Prostate gland (tissue), 1 donor: ENCODE data around the gene LYZL6.

Source experiments
- POLR2A ChIP-seq: fragments of 450-650 bp; IDR thresholded peaks from one replicate; pipeline ENCODE4 v1.6.1; 2016; ENCODE audit warnings: antibody characterized with exemption, mild to moderate bottlenecking
- POLR2AphosphoS5 ChIP-seq: sonication (generic); formaldehyde crosslinking; IDR thresholded peaks from one replicate; pipeline ENCODE4 v1.6.1; 2017; ENCODE audit warnings: antibody characterized with exemption

- TF ChIP-seq POLR2A (no peak), POLR2AphosphoS5 (no peak)
Observed at GRCh38 chr17:35900280-35900679, 43.2 kb downstream of the LYZL6 start.
